Fibroblast of skin of abdomen (primary cell): ENCODE measurements around the gene GPC2.
"Not testable (repeated sequence)": the region's sequence is repeated elsewhere in the genome, so short reads cannot be mapped to it uniquely, and the experiment has no call there.

Experiments used
- DNase-seq: peaks from one replicate; pipeline ENCODE4 v3.0.0-alpha.2; 2013

GPC2 gene

DNA sequence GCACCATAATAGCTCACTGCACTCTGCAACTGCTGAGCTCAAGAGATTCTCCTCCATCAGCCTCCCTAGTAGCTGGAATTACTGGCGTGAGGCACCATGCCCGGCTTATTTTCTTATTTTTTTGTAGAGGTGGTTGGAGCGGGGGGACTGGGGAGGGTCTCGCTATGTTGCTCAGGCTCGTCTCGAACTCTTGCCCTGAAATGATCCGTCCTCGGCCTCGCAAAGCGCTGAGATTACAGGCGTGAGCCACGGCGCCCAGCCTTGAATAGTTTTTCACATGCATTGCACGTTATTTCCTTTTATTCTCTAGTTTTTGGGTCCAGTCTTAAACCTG lies 29.0 kb downstream of the GPC2 start:
- no peak for DNase-seq

DNA sequence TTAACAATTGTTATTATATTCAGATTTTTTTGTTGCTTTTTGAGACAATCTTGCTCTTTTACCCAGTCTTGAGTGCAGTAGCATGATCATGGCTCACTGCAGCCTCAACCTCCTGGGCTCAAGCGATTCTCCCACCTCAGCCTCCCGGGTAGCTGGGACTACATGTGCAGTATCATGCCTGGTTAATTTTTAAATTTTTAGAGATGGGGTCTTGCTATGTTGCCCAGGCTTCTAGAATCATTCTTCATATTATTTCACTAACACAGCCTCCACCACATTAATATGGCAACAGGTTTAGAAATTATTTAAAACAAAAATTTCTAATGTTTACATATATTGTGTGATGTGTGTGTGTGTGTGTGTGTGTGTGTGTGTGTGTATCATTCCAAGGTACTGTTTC lies 29.9 kb downstream of the GPC2 start:
- no peak for DNase-seq

DNA sequence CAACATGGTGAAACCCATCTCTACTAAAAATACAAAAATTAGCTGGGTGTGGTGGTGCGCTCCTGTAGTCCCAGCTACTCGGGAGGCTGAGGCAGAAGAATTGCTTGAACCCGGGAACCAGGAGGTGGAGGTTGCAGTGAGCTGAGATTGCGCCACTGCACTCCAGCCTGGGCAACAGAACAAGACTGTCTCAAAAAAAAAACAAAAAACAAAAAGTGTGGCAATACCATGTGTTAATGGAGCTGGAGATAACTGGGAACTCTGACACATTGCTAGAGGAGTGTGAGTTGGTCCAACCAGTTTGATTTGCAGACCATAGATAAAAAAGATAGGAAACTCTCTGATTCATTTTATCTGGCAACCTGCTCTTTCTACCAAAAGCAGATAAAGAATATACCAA lies 30.8 kb downstream of the GPC2 start:
- DNase-seq, result not testable (repeated sequence)

DNA sequence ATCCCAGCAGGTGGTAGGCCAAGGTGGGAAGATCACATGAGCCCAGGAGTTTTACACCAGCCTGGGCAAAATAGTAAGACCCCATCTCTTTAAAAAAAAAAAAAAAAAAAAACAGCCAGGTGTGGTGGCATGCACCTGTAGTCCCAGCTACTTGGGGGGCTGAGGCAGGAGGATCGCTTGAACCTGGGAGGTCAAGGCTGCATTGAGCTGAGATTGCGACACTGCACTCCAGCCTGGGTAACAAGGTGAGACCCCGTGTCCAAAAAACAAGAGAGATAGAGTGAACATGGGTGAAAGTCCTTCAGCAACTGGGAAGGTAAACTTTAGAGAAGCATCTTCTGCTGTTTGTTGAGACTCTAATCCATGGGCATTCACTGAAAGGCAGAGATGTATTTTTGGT lies 34.7 kb downstream of the GPC2 start:
- DNase-seq, result no peak

DNA sequence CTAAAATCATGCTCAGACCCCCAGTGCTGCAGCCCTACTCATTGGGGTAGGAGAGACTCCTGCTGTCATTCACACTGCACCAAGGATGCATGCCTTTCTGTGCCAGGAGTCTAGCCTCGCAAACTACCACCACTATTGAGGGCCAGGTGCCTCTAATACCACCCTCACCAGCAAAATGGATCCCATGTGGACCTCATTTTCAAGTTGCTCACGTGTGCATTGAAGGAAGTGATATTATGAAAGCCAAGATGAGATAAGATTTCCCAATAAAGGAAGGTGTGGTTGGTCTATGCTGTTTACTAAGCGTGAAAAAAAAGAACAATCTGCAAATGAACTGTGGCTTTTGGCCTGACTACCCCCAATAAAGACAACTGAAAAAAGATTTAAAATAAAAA lies 35.6 kb downstream of the GPC2 start:
- DNase-seq, result no peak

DNA sequence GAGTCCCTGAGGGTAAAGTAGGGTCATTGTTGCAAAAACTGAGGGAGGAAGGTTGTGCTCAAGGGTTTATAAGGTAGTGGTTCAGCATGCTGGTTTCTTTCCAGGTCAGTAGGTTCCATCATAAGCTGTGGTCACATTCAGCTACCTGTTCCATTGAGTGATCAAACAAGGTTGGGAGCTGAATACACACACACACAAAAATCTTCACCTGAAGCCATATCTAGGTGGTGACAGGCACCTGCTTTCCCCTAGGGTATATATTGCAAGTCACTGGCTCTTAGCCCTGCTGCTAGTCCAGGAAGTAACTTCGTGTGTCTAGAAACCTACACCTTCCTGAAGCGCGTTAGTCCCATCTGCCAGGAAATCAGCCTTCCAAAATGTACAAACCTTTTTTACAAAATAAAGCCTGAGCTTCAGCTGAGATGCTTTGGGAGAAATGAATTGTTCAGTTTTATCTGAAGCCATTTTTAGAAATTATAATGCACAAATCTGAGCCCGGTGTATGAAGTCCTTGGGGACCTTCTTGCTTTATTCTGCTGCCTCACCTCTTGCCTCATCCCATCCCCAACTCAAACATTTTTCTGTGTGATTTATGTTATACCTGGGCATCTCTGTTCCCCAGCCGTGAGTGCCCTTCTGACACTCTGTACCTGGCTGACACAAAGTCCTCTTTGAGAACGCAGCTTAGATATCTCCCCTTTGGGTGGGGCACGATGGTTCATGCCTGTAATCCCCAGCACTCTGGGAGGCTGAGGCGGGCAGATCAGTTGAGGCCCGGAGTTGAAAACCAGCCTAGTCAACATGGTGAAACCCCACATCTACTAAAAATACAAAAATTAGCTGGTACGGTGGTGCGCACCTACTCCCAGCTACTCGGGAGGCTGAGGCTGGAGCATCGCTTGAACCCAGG lies 39.1 kb downstream of the GPC2 start:
- no peak for DNase-seq

DNA sequence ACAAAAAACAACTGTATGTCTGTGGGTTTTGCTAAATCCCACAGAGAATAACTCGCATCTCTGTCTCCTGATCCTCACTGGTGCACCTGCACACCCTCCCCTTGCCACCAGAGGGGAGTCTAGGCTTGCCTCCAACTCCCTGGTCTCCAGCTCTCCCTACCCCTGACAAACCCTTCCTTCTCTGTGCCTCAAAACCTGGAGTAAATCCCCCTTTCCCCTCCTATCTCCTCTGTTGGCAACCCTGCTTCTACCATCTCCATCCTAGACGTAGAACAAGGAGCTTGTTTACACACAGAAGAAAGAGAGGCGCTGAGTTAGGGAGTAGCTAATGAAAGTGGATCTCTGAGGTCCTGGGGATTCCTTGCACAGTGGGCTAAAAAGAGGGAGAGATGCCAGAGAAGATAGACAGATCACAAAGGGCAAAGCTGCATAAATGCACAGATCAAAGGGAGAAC lies 44.5 kb downstream of the GPC2 start:
- peak; percentile 59 for DNase-seq

DNA sequence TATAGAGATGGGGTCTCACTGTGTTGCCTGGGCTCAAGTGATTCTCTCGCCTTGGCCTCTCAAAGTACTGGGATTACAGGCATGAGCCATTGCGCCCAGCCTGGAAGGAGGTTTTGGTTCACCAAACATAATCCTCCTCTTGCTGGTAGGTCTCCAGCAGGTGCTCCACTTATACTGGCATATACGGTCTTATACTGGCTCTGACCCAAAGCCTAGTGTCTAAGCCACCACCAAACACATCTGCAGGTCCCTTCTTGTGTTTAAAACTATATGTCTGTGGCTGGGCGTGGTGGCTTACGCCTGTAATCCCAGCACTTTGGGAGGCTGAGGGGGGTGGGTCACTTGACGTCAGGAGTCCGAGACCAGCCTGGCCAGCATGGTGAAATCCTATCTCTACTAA lies 45.1 kb downstream of the GPC2 start:
- no peak for DNase-seq

DNA sequence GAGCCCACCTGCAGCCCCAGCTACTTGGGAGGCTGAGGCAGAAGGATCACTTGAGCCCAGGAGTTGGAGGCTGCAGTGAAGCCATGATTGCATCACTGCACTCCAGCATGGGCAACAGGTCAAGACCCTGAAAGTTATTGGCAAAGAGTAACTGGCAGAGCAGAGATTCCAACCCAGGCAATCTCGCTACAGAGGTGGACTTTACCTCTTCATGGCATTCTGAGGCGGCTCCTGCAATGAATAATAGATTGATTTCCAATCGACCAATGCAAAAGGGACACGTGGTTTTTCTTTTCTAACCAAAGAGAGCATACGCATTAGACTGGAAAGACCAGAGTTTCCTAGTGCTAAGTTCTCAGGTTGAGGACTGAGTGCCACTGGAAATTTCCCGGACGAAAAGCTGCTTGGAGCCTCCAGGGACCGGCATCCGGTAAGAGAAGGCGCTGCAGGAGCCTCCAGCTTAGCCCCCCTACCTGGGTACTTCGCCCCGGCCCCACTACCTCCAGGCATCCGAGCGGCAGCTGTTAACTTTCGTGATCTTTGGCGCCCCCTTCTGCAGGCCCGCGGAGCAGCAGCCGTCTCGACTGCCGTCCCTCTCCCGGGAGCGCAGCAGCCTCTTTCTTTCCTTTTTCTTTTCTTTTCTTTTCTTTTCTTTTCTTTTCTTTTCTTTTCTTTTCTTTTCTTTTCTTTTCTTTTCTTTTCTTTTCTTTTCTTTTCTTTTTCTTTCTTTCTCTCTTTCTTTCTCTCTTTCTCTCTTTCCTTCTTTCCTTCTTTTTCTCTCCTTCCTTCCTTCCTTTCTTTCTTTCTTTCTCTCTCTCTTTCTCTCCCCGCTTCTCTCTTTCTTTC lies 46.4 kb downstream of the GPC2 start:
- DNase-seq, result peak; percentile 51

DNA sequence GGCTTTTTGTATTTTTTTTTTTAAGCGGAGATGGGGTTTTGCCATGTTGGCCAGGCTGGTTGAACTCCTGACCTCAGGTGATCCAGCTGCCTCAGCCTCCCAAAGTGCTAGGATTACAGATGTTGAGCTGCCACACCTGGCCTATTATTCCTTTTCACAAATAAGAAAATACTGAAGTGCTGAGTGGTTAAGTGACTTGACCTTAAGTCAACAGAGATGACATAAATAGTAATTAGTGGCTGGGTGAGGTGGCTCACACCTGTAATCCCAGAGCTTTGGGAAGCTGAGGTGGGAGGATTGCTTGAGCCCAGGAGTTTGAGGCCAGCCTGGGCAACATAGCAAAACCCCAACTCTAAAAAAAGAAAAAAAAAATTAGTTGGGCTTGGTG lies 47.0 kb downstream of the GPC2 start:
- DNase-seq, result not testable (repeated sequence)

DNA sequence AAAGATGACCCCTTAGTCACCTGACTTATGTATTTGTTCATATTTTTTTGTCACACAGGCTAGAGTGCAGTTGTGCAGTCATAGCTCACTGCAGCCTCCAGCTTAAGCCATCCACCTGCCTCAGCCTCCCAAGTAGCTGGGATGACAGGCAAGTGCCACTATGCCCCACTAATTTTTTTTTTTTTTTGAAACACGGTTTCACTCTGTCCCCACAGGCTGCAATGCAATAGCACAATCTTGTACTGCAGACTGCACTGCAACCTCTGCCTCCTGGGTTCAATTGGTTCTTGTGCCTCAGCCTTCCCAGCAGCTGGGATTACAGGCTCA lies 48.6 kb downstream of the GPC2 start:
- DNase-seq, result no peak

DNA sequence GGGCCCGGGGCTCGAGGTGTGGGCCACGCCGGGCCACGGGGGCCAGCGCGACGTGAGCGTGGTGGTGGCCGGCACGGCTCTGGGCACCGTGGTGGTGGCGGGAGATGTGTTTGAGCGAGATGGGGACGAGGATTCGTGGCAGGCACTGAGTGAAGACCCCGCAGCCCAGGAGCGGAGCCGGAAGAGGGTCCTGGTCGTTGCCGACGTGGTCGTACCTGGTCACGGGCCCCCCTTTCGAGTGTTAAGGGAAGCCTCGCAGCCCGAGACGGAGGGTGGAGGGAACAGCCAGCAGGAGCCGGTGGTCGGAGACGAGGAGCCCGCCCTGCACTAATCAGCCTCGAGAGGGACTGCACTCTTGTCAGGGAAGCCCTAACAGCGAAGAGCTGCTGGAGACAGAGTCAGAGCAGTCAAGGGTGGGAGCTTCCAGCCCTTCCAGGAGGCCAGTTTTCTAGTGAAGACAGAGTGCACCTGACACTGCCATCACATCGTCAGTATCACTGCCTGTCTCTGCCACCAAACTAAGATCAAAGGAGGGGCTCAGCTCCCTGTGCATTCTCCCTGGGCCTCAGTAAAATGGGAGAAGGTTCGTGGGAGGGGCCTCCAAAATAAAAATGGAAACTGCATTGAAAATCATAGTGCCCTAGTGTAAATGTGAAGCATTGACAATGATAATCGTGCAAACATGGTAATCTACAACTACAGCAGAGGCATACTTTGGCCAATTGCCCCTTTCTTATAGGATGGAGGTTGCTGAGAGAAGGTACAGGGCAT lies 49.1 kb downstream of the GPC2 start:
- no peak for DNase-seq

DNA sequence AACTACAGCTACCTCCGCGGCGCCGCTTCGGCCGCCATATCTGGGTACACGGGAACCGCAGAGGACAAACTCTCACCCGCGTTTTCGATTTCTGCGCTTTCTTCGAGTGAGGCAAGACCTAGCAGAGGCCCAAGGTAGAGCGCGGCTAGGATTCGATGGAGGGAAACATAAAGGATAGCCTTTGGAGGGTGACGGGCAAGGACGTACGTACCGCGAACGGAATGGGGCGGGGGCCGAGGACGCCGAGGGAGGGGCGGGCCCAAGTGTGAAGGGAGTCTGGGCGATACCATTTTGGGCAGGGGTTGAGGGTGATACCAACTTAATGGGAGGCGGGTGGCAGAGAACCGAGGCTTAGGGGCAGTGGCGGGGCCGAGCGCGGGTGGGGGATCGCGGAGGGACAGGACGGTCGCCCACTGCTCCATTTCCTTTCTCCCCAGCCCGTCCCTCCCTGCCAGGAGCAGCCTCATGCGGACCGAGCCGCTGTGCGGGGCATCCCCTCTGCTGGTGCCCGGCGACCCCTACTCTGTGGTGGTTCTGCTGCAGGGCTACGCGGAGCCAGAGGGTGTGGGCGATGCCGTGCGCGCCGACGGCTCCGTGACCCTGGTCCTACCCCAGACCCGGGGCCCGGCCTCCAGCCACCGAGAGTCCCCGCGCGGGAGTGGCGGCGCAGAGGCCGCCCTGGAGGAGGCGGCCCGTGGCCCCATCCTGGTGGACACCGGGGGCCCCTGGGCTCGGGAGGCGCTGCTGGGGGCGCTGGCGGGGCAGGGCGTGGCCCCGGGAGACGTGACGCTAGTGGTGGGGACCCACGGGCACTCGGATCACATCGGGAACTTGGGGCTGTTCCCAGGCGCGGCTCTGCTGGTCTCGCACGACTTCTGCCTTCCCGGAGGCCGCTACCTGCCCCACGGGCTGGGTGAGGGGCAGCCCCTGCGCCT lies 50.0 kb downstream of the GPC2 start, which contains the start of gene MBLAC1:
Gene MBLAC1, plus strand, starts transcription at position 37 of the 935 bp plus-strand sequence. Its CDS starts 429 bp downstream, at position 466.
- peak; percentile 93 for DNase-seq

DNA sequence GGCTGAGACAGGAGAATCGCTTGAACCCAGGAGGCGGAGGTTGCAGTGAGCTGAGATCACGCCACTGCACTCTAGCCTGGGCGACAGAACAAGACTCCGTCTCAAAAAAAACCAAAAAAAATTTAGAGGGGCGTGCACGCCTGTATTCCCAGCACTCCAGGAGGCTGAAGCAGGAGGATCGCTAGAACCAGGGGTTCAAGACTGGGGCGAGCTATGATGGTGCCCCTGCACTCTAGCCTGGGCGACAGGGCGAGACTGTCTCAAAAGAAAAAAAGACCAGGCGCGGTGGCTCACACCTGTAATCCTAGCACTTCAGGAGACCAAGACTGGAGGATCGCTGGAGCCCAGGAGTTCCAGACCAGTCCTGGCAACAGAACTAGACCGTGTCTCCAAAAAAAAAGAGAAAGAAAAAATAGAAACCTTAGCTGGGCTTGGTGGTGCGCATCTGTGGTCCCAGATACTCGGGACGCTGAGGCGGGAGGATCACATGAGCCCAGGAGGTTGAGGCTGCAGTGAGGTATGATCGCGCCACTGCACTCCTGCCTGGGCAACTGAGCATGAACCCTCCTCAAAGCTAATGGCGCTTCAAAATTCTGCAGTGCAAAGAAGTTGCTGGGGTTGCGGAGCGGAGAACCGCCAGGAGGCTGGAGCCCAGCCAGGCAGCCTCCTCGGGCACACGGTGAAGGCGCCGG lies 50.8 kb downstream of the GPC2 start:
- no peak for DNase-seq

DNA sequence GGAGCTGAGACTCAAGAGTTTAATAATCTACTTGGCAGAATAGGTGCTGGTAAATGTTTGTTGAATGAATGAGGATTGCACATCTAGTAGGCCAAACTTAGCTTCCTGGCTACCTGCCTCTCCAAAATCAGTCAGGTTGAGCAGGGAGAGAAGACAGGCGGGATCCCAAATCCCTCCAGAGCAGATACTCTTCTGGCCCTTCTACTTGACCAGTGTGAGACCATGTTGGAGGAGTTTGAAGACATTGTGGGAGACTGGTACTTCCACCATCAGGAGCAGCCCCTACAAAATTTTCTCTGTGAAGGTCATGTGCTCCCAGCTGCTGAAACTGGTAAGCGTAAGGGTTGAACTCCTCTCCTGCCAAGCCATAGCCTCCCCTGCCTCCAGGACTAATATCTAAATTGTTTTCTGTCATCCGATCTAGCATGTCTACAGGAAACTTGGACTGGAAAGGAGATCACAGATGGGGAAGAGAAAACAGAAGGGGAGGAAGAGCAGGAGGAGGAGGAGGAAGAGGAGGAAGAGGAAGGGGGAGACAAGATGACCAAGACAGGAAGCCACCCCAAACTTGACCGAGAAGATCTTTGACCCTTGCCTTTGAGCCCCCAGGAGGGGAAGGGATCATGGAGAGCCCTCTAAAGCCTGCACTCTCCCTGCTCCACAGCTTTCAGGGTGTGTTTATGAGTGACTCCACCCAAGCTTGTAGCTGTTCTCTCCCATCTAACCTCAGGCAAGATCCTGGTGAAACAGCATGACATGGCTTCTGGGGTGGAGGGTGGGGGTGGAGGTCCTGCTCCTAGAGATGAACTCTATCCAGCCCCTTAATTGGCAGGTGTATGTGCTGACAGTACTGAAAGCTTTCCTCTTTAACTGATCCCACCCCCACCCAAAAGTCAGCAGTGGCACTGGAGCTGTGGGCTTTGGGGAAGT lies 52.6 kb downstream of the GPC2 start:
- DNase-seq, result no peak

DNA sequence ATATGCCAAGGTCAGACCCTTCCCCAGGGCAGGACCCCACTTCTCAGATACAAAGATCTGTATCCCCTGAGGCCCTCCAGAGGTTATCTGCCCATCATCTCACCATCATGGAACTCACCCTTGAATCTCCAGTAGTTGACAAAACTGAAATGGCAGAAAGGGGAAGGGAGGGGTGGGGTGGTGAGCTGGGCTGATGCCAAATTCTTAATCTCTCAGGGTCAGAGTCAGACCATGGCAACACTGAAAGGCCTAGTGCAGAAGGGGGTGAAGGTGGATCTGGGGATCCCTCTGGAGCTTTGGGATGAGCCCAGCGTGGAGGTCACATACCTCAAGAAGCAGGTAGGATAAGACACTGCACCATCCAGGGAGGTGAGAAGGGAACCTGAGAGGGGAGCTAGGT lies 54.6 kb downstream of the GPC2 start:
- no peak for DNase-seq

DNA sequence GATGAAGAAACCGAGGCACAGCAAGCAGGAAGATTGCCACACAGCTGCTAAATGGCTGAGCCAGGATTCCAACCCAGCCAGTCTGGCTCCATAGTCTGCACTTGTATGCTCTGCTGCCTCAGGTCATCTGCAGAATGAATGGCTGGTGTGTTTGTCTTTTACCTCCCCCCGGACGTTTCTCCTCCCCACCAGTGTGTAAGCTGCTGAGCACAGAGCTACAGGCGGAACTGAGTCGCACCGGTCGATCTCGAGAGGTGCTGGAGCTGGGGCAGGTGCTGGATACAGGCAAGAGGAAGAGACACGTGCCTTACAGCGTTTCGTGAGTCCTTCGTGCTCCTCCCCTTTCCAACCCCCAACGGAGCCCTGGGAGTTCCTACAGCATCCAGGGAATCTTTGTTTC lies 55.1 kb downstream of the GPC2 start:
- DNase-seq, result no peak

DNA sequence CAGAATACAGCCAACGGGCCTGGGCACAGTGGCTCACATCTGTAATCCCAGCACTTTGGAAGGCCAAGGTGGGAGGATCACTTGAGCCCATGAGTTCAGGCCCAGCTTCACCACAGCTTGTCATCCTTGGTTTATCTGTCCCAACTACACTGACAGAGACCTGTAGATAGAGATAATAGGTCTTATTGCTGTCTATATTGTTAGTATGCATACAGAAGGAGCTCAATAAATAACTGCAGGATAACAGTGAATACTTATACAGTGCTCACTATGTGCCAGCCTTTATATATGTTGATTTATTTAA lies 56.5 kb downstream of the GPC2 start:
- DNase-seq, result no peak

DNA sequence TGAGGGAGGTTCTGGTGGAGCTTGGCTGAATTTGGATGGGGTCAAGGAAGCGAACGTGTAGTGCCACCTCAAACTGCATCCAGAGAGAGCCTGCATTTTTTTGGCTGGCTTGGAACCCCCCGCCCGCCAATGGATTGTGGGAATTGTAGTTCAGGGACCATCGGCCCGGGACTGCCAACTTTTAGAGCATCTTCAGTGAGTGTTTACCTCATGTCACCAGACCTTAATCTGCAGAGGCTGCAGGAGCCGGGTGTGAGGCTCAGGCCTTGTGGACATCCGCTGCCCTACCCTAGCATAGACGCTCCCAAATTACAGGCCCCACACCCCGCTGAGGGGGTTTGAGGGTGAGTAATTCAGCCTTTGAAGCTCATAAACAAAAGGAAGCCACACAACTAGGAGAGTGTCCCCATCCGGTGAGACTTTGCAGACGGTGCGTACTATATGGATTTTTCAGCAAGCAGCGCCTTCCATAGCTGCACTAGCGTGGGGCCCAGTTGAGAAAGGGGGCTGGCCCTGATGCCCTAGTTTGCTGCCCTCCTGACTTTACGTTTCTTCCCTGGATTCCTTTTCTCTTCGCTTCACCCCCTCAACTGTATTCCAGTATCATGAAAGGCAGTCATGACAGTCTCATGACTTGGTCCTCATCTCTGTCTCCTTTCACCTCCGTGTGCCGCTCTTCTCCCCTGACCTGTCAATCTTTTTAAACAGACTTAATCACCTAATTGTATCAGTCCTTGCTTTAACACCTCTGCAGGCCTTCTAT lies 57.0 kb downstream of the GPC2 start:
- peak; percentile 64 for DNase-seq
